Measurements from ENCODE around the gene CCDC110. TPM values are rescaled to one million over a fixed set of nuclear protein-coding genes. Genes with fewer than 3 reads are reported as not detected.

CCDC110 gene
- total and polyA plus RNA-seq, 2 donors (not counting 3 experiments of a cell fraction or from before 2014, with no cell fraction given) = 0.25 to 0.71 TPM

DNA sequence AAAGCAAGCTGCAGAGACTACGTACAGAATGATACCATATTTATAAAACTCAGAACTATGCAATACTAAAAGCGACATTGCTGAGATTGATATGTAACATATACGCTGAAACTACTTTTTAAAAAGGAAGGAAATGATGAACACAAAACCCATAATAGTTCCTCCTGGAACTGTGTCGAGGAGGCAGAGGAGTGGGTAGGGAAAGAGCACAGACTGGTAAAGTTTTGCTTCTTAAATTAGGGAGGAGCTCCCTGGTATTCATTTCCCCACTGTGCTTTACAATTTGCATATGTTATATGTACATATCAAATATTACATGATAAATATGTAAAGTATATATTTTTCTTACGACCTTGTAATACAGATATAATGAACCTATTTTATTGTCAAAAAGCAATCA is 59.7 kb downstream of the CCDC110 start:
- Histone ChIP-seq H3K4me3 (replicated peaks in 1 of 3; ENCODE audit: insufficient read depth in 1 of 3, low read depth in 1 of 3, low read length in 3 of 3) (peak overlapping the region in 1 of 3 experiments; percentile 19), H3K4me1 (ENCODE audit: control insufficient read depth, extremely low read depth, insufficient read depth, low read length) (peaks cover 21% of the 10 kb centered on the region), H3K27ac (ENCODE audit: insufficient read depth, low read depth, low read length) (peak overlapping the region; percentile 87), H3K9ac (replicated peaks; ENCODE audit: extremely low read depth, insufficient read depth, low read length) (peak overlapping the region; percentile 54), H3K79me2 (ENCODE audit: control insufficient read depth, insufficient read depth, low read length) (no peaks in the 10 kb centered on the region), H2AFZ (ENCODE audit: low read depth, low read length) (peak overlapping the region; percentile 44), H3K36me3 (ENCODE audit: control insufficient read depth in 2 of 2, extremely low read depth in 1 of 2, insufficient read depth in 2 of 2, low read length in 2 of 2) (no peaks in the 10 kb centered on the region), H3K27me3 (ENCODE audit: control insufficient read depth in 2 of 2, insufficient read depth in 2 of 2, low read length in 2 of 2) (no peaks in the 10 kb centered on the region), H4K20me1 (replicated peaks; ENCODE audit: control insufficient read depth, extremely low read depth, insufficient read depth, low read length) (no peaks in the 10 kb centered on the region), H3K4me2 (ENCODE audit: insufficient read depth, low read length) (peak overlapping the region; percentile 62), H3K9me3 (replicated peaks; ENCODE audit: control insufficient read depth, insufficient read depth, low read length) (no peaks in the 10 kb centered on the region), H3K9me1 (replicated peaks; ENCODE audit: control insufficient read depth, extremely low read depth, insufficient read depth, low read length) (no peaks in the 10 kb centered on the region)
- intact Hi-C loops (cut with micrococcal nuclease) = loop anchor here (1.0 to 5.0 kb wide), 3 partner anchors 16 to 210 kb away; partner anchors contain the start of genes ANKRD37 and CFAP97
- dilution Hi-C loops (cut with MboI; ENCODE audit: extremely low pct_ligation_motif_present, low sequenced_read_pairs) = no loop called here
- ChIA-PET POLR2A (interaction anchor here (1.2 kb wide), 1 partner anchor 14 kb away, joined by 4 read pairs; no protein-coding TSS in a partner anchor), CTCF (interaction anchor here (0.6 to 2.0 kb wide), 10 partner anchors 8 to 626 kb away, joined by 3 to 10 read pairs (median 4); partner anchors contain the start of genes ANKRD37 and UFSP2)
- TF ChIP-seq MYC (IDR thresholded peaks at IDR 0.05; ENCODE audit: low read depth, low read length) = no peak
- no TSS peak for BruUV-seq (replicated peaks)
- peak; percentile 44 for DNase-seq (ENCODE audit: low read depth, low spot score)
- FAIRE-seq = no peak

DNA sequence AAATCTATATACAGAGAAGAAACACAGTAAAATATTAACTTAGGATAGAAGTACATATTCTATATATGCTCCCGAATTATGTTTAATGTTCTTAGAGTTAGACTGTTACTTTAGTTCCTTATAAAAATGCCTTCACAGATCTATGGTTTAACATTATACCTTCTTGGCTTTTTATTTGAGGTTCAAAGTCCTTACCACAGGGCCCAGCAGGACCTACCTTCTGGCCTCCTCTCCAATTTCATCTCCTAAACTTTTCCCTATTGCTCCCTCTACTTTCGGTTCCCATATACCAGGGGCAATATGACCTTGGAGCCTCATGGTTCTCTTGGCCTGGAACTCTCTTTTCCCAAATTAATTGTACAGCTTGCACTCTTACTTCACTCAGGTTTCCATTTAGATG is 63.1 kb downstream of the CCDC110 start:
- H4K20me1 ChIP-seq (replicated peaks; ENCODE audit: control insufficient read depth, extremely low read depth, insufficient read depth, low read length) = no peaks in the 10 kb centered on the region
- TF ChIP-seq JUN (IDR thresholded peaks at IDR 0.05; ENCODE audit: borderline replicate concordance, insufficient read depth, insufficient read length, low read depth) = no peak
- TF ChIP-seq POLR2A (IDR thresholded peaks at IDR 0.05; ENCODE audit: low read depth, low read length) = no peak
- no peak for TF ChIP-seq GATA2 (IDR thresholded peaks at IDR 0.05; ENCODE audit: insufficient read depth, insufficient read length, low read depth, low read length)
- TF ChIP-seq, protein P1, sequence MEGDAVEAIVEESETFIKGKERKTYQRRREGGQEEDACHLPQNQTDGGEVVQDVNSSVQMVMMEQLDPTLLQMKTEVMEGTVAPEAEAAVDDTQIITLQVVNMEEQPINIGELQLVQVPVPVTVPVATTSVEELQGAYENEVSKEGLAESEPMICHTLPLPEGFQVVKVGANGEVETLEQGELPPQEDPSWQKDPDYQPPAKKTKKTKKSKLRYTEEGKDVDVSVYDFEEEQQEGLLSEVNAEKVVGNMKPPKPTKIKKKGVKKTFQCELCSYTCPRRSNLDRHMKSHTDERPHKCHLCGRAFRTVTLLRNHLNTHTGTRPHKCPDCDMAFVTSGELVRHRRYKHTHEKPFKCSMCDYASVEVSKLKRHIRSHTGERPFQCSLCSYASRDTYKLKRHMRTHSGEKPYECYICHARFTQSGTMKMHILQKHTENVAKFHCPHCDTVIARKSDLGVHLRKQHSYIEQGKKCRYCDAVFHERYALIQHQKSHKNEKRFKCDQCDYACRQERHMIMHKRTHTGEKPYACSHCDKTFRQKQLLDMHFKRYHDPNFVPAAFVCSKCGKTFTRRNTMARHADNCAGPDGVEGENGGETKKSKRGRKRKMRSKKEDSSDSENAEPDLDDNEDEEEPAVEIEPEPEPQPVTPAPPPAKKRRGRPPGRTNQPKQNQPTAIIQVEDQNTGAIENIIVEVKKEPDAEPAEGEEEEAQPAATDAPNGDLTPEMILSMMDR (IDR thresholded peaks at IDR 0.05; ENCODE audit: extremely low read depth in 1 of 2, insufficient read depth in 1 of 2, low read depth in 1 of 2, low read length in 2 of 2) = no peak
- TF ChIP-seq MYC (IDR thresholded peaks at IDR 0.05; ENCODE audit: low read depth, low read length) = no peak
- TF ChIP-seq, protein P2, sequence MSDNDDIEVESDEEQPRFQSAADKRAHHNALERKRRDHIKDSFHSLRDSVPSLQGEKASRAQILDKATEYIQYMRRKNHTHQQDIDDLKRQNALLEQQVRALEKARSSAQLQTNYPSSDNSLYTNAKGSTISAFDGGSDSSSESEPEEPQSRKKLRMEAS (IDR thresholded peaks at IDR 0.05; ENCODE audit: insufficient read depth, insufficient read length) = no peak
- no peak for TF ChIP-seq FOS (IDR thresholded peaks at IDR 0.05; ENCODE audit: borderline replicate concordance, insufficient read depth, low read length)
- no peak for TF ChIP-seq POLR2AphosphoS5 (IDR thresholded peaks at IDR 0.05; ENCODE audit: insufficient read depth, low read depth, low read length)
- no peak for TF ChIP-seq EZH2 (IDR thresholded peaks at IDR 0.05; ENCODE audit: borderline replicate concordance, low read depth, low read length, severe bottlenecking)
- no peaks in the 10 kb centered on the region for H3K79me2 ChIP-seq (ENCODE audit: control insufficient read depth, insufficient read depth, low read length)
- no peaks in the 10 kb centered on the region for H3K27me3 ChIP-seq (ENCODE audit: control insufficient read depth in 2 of 2, insufficient read depth in 2 of 2, low read length in 2 of 2)
- no peak overlapping the region for H3K9ac ChIP-seq (replicated peaks; ENCODE audit: extremely low read depth, insufficient read depth, low read length)
- no peak overlapping the region for H3K4me2 ChIP-seq (ENCODE audit: insufficient read depth, low read length)
- no peak overlapping the region for H3K27ac ChIP-seq (ENCODE audit: insufficient read depth, low read depth, low read length)
- intact Hi-C loops (cut with micrococcal nuclease) = no loop called here
- H3K9me3 ChIP-seq (replicated peaks; ENCODE audit: control insufficient read depth, insufficient read depth, low read length) = no peaks in the 10 kb centered on the region
- peaks cover 21% of the 10 kb centered on the region for H3K4me1 ChIP-seq (ENCODE audit: control insufficient read depth, extremely low read depth, insufficient read depth, low read length)
- no peaks in the 10 kb centered on the region for H3K9me1 ChIP-seq (replicated peaks; ENCODE audit: control insufficient read depth, extremely low read depth, insufficient read depth, low read length)
- dilution Hi-C loops (cut with MboI; ENCODE audit: extremely low pct_ligation_motif_present, low sequenced_read_pairs) = no loop called here
- H2AFZ ChIP-seq (ENCODE audit: low read depth, low read length) = no peak overlapping the region
- DNase-seq (ENCODE audit: low read depth, low spot score) = no peak
- no TSS peak for BruUV-seq (replicated peaks)
- POLR2A ChIA-PET = no interaction called here
- CTCF ChIA-PET = no interaction called here
- no peak overlapping the region for H3K4me3 ChIP-seq (replicated peaks in 1 of 3; ENCODE audit: insufficient read depth in 1 of 3, low read depth in 1 of 3, low read length in 3 of 3)
- peaks cover 0 to 3% of the 10 kb centered on the region in 2 experiments for H3K36me3 ChIP-seq (ENCODE audit: control insufficient read depth in 2 of 2, extremely low read depth in 1 of 2, insufficient read depth in 2 of 2, low read length in 2 of 2)
- no peak for FAIRE-seq

All from endothelial cell of umbilical vein (primary cell).